Activated naive CD4-positive, alpha-beta T cell treated with anti-CD3 and anti-CD28 coated beads, Interleukin-2, amount 50 U/mL, for 16 hours (primary cell): ENCODE data around the gene SHISA3.

Experiments used
- DNase-seq: peaks from one replicate; pipeline ENCODE4 v3.0.0-alpha.2; 2020

The SHISA3 gene

DNA sequence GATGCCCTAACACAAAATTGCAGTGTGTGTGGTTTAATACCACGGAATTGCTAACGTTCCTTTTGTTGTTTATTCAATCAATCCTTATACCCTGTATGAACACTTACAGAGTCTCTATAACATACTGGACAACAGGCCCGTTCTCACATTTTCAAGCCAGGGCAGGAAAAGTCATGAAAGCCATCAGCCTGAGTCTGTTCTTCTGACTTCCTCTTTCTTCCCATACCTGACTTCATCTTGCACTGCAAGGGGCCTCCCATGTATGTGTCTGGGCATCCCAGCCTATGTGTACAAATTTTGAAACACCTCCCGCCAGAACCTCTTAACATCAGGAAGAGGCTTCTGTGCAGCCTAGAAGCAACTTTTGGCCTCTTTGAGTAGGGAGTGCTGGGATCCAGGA is 4.9 kb upstream of the SHISA3 start:
- DNase-seq, result no peak

- DNase-seq, result no peak
These were observed 1.7 kb upstream of the SHISA3 start for GRCh38 chr4:42395595-42395994.

DNA sequence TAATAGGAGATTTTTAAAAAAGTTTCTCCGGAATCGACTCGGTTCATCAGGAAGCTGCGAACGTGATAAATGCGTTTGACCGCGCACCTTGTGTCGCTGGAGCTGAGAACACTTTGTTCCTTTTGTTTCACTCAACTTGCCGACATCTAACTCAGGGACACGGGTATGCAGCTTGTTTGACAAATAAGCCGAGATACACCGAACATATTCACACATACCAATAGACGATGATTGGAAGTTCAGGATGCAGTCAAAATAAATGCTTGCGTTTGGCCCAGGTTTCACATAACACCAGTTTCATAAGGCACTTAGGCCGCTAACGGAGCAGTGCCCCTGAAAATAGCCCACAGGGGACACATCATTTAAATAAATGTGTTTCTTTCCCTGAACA is 932 bp upstream of the SHISA3 start:
- DNase-seq, result no peak

- DNase-seq, result no peak
These were observed 415 bp downstream of the SHISA3 start for GRCh38 chr4:42397635-42398170.

DNA sequence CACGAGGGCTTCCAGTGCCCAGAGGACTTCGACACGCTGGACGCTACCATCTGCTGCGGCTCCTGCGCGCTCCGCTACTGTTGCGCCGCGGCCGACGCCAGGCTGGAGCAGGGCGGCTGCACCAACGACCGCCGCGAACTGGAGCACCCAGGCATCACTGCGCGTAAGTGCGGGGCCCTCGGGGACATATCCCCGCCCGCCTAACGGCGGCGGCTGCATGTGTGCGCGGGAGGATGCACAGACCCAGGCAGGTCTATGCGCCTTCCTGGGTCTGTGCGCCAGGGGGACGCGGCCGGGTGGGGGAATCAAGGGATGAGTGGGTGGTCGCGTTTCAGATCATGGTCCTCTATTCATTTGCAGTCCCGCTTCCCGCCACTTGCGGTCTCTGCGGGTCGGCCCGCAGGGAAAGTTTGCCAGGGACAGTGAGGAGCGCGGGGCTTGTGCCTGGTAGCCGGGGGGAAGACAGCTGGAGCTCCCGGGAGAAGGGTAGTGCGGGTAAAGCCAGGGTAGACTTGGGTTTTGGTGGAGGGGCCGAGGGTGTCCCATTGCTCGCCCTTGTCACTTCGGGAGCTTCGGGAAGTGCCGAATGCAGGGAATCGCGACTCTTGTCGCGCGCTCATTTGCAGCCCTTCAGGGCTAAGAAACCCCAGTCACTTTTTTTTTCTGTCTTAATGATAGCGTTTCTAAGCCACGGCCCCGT is 1.0 kb downstream of the SHISA3 start:
- DNase-seq, result peak; percentile 18

DNA sequence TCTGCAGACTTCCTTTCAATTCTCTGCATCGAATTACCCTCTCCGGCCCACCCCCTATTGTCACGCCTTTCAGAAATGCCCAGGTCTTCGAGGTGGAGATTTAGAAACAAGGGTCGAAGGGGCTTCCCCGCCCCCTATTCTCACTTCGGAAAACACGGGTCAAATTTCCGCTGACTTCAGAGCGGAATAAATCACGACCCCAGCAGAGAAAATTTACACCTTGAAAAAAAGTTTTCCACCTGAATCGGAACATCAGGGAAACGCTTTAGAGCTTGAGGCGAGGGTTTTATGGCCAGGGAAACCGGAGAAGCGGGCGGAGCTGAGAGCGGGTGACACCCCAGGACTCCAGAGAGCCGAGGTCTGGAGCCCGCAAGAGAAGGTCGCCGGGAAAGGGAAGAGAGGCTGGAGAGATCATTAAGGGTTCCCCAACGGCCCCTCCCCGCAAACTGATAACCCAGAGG is 1.6 kb downstream of the SHISA3 start:
- DNase-seq, result no peak

- DNase-seq, result no peak
These were observed 2.1 kb downstream of the SHISA3 start for GRCh38 chr4:42399393-42399792.

DNA sequence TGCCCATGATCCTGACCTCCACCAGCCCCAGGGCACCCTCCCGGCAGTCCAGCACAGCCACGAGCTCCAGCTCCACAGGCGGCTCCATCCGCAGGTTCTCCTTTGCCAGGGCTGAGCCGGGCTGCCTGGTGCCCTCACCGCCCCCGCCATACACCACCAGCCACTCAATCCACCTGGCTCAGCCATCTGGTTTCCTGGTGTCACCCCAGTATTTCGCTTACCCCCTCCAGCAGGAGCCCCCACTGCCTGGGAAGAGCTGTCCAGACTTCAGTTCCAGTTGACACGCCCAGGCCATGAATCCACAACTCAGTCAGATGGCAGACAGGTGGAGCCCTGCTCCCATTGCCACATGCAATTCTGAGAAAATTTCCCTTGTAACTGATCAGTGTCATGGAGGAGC is 3.9 kb downstream of the SHISA3 start:
- no peak for DNase-seq

- DNase-seq, result no peak
These were observed 6.7 kb downstream of the SHISA3 start for GRCh38 chr4:42404001-42404400.

GRCh38 chr4:42410446-42410845 is 13.2 kb downstream of the SHISA3 start:
- DNase-seq, result no peak

DNA sequence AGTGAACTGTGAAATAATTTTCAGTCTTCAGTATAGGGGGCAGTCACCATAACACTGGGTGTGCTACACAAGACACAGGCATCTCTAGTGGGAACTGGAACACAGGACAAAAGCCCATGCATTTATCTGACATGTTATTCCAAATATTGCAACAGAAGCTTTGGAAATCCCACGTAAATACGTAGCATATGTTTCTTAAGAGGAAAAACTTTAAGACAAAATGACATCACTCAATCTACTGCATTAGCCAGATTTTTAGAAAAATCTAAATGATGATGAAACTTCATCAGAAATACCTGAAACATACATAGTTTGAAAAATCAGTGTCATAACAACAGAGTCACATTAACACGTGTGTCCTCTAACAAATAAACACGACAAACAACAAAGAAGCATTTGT is 14.5 kb downstream of the SHISA3 start:
- no peak for DNase-seq

- no peak for DNase-seq
These were observed 15.0 kb downstream of the SHISA3 start for GRCh38 chr4:42412251-42412650.

- DNase-seq, result no peak
These were observed 18.0 kb downstream of the SHISA3 start for GRCh38 chr4:42415281-42415680.

- no peak for DNase-seq
These were observed 18.7 kb downstream of the SHISA3 start for GRCh38 chr4:42416017-42416416.

- DNase-seq, result no peak
These were observed 20.3 kb downstream of the SHISA3 start for GRCh38 chr4:42417550-42417949.

DNA sequence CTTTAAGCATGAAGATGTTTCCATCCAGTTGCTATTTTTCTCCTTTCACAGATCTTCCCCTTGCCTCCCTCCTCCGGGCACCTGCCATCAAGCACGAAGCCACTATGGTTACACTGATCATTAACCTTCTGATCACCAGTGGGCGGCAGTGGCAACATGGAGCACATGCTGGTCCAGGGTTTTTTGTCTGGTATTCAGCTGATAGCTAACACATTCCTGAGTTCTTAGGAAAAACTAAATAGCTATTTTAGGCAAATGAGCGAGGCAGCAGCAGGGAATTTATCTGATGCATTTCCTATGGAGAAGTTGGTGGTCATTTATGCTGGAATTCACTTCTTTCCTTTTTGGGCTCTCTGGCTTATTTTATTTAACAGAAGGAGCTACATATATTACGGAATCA is 22.9 kb downstream of the SHISA3 start:
- DNase-seq, result no peak

DNA sequence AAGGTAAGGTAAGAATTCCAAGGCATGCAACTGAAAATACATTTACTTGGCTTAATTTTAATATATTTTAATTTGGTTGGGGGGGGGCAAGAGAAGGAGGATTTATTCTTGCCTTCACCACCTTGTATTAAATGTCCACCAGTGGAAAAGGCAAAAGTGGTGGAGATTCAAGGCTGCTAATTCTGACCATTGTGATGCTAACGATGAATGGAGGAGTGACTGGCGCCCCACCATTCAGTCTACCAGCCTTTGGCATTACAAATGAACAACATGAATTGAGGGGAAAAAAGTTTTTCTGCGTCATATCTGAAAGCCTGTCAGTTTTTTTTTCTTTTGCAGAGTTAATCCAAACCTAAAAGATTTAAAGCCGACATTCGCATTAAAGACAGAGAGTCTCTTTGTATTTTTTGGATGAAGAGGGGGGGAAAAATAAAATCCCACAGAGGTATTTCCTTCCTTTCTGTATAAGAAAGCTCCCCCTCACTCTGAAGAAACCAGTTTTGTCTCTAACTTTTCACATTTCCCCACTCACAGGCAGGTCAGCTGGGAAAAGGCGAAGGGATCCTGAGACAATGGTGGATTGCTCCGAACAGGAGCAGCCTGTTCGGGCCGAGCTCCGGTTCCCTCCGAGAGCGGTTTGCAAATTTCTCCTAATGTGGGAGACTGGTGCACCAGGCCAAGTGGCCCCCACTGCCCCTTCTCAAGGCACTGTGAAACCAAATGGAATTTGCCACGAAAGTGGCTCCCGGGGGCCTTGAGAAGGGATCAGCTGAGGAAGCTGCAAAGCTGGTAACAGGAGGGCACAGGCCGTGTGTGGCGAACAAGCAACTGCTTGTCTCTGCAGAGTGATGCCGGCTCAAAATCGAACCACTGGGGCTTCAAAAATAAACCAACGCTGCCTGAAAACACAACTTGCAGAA is 28.1 kb downstream of the SHISA3 start:
- no peak for DNase-seq

DNA sequence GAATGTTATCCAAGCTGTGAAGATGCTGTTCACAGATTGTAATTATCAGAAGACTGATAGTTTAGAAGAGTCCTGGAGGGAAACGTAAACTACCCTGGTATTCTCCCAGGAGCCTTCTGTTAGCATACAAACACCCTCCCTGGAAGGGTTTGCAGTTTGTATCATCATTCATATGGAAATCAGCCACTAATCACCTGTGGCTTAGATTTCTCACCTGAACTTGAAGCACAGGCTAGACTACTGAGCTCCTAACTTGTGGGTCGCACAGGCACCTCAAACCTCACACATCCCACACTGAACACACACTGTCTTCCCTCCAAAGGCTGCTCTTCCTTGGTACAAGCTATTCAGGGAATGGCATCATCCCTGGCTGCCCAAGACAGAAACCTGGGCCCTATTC is 30.7 kb downstream of the SHISA3 start:
- no peak for DNase-seq

- DNase-seq, result no peak
These were observed 39.8 kb downstream of the SHISA3 start for GRCh38 chr4:42436928-42437565.

GRCh38 chr4:42440083-42440482 is 42.8 kb downstream of the SHISA3 start:
- no peak for DNase-seq

DNA sequence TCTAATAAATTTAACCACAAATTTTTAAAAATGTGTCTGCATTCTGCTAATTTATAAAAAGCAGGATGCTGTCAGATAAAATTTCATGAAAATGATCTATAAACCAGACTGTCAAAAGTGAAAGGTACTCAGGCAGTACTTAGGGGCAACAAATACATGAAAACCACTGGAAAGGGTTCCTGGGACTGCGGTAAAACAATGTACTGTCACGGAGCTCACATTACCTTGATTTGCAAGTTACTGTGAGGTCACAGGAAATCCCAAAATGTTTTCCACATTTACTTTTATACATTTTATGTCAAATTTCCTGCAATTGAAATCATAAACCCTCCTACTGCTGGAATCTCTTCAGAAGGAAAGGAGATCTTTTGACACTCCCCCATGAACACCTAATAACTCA is 45.3 kb downstream of the SHISA3 start:
- DNase-seq, result no peak

DNA sequence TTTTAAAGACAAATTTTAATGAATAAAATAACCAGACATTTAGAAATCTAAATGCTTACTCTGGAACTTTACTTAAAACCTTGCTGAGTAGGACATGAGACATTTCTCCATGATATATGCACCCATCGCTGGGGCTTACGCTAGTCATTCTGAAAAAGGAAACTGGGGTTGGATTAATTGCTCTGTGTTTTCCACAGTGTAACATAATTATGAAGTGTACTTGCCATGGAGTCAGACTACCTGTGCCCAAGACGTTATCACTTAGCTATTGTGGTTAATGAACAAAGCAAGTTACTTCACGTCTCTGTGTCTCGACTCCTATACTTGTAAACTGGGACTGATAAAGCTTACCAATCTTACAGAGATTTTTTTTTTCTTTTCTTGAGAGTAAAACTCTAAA is 47.8 kb downstream of the SHISA3 start:
- DNase-seq, result no peak

- no peak for DNase-seq
These were observed 49.5 kb downstream of the SHISA3 start for GRCh38 chr4:42446823-42447222.
